HCT116 (cell line): ENCODE results near the gene NALCN.

ENCODE experiments used
- CTCF ChIP-seq, 3 experiments: fragments of 200-600 bp in 1 of 3; sonication (generic) in 1 of 3; IDR thresholded peaks in 2 of 3; conservative IDR thresholded peaks in 1 of 3; 2 replicates each; pipeline ENCODE4 v1.5.1; 2012 to 2017; ENCODE audit warnings: low read depth in 2 of 3, low read length in 2 of 3, antibody characterized with exemption in 1 of 3, borderline replicate concordance in 1 of 3, control low read depth in 1 of 3, mild to moderate bottlenecking in 1 of 3, mixed read lengths in 1 of 3, mixed run types in 1 of 3, moderate library complexity in 1 of 3; ENCODE audit not compliant: insufficient read depth in 1 of 3
- EGR1 ChIP-seq: IDR thresholded peaks from 2 replicates; pipeline ENCODE4 v1.6.1; 2012; ENCODE audit warnings: low read depth
- MAX ChIP-seq: IDR thresholded peaks from 2 replicates; pipeline ENCODE4 v1.6.1; 2012
- ZBTB33 ChIP-seq: IDR thresholded peaks from 2 replicates; pipeline ENCODE4 v1.6.1; 2011; ENCODE audit warnings: mild to moderate bottlenecking, low read length, moderate library complexity; ENCODE audit not compliant: insufficient replicate concordance; ENCODE audit errors: extremely low read depth

GRCh38 chr13:101425623-101426022 is 9.3 kb upstream of the NALCN start:
- TF ChIP-seq CTCF (IDR thresholded peaks at IDR 0.05 in 2 of 3, conservative IDR thresholded peaks at IDR 0.05 in 1 of 3; ENCODE audit: borderline replicate concordance in 1 of 3, insufficient read depth in 1 of 3, low read depth in 2 of 3, low read length in 2 of 3), result no peak
- no peak for TF ChIP-seq MAX
- TF ChIP-seq EGR1, result no peak
- TF ChIP-seq ZBTB33, result no peak
